HFFc6 (cell line): ENCODE data around the gene CBR3. TPM values are rescaled to one million over a fixed set of nuclear protein-coding genes. Genes with fewer than 3 reads are reported as not detected.

Experiments
- DNase-seq: peaks from one replicate; pipeline ENCODE4 v3.0.0-alpha.2; 2018
- H3K27ac Mint-ChIP-seq: 2 replicates; pipeline ENCODE4 v1.8.0; 2020; ENCODE audit warnings: mild to moderate bottlenecking, mixed read lengths
- H3K27me3 Mint-ChIP-seq: 2 replicates; pipeline ENCODE4 v1.8.0; 2021; ENCODE audit warnings: mild to moderate bottlenecking, moderate library complexity, mixed read lengths; ENCODE audit not compliant: insufficient read depth
- H3K36me3 Mint-ChIP-seq: 2 replicates; pipeline ENCODE4 v1.8.0; 2021; ENCODE audit warnings: low read depth, mixed read lengths
- H3K4me1 Mint-ChIP-seq: 2 replicates; pipeline ENCODE4 v1.8.0; 2020; ENCODE audit warnings: low read depth, mixed read lengths
- H3K4me3 Mint-ChIP-seq: 2 replicates; pipeline ENCODE4 v1.8.0; 2020; ENCODE audit warnings: mild to moderate bottlenecking, moderate library complexity, mixed read lengths
- H3K9me3 Mint-ChIP-seq: 2 replicates; pipeline ENCODE4 v1.8.0; 2020; ENCODE audit warnings: mild to moderate bottlenecking, mixed read lengths
- total RNA-seq, 6 experiments: library from RNA; stranded (reverse); fragmentation: NEBNext Ultra II Directional; extraction: Animal tissue kit (Norgen Biotek cat#: 25700); gene quantifications; 2 replicates in 1 of 6; 3 replicates in 5 of 6; pipeline ENCODE4 v1.2.3, GENCODE V29; 2021
- TF ChIP-seq, protein P1 (sequence below): fragments of 200-600 bp; sonication (generic); IDR thresholded peaks from 2 replicates; pipeline ENCODE4 v1.5.0; 2021; ENCODE audit warnings: antibody characterized with exemption, mild to moderate bottlenecking

Gene CBR3
- total RNA-seq, 6 experiments from 2014 or later, result 15.1 to 25.9 (median 23.5) TPM

GRCh38 chr21:36171741-36172331 is 37.0 kb downstream of the CBR3 start:
- peaks cover 14% of the 10 kb centered on the region for H3K36me3 Mint-ChIP-seq
- DNase-seq, result no peak
- H3K27me3 Mint-ChIP-seq, result no peaks in the 10 kb centered on the region
- TF ChIP-seq, protein P1, sequence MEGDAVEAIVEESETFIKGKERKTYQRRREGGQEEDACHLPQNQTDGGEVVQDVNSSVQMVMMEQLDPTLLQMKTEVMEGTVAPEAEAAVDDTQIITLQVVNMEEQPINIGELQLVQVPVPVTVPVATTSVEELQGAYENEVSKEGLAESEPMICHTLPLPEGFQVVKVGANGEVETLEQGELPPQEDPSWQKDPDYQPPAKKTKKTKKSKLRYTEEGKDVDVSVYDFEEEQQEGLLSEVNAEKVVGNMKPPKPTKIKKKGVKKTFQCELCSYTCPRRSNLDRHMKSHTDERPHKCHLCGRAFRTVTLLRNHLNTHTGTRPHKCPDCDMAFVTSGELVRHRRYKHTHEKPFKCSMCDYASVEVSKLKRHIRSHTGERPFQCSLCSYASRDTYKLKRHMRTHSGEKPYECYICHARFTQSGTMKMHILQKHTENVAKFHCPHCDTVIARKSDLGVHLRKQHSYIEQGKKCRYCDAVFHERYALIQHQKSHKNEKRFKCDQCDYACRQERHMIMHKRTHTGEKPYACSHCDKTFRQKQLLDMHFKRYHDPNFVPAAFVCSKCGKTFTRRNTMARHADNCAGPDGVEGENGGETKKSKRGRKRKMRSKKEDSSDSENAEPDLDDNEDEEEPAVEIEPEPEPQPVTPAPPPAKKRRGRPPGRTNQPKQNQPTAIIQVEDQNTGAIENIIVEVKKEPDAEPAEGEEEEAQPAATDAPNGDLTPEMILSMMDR, result no peak
- H3K9me3 Mint-ChIP-seq, result no peaks in the 10 kb centered on the region
- peaks cover 8% of the 10 kb centered on the region for H3K4me1 Mint-ChIP-seq
- H3K27ac Mint-ChIP-seq, result no peak overlapping the region
- no peak overlapping the region for H3K4me3 Mint-ChIP-seq

- TF ChIP-seq, protein P1, result no peak
- Mint-ChIP-seq H3K36me3 (peaks cover 11% of the 10 kb centered on the region), H3K4me1 (peaks cover 14% of the 10 kb centered on the region; the same call in 1 of the 2 replicates), H3K9me3 (no peaks in the 10 kb centered on the region), H3K4me3 (no peak overlapping the region), H3K27me3 (no peaks in the 10 kb centered on the region), H3K27ac (no peak overlapping the region)
- no peak for DNase-seq
Observed at GRCh38 chr21:36174780-36175179, 39.9 kb downstream of the CBR3 start.

- TF ChIP-seq, protein P1, result no peak
- H3K9me3 Mint-ChIP-seq, result no peaks in the 10 kb centered on the region
- no peak overlapping the region for H3K4me3 Mint-ChIP-seq
- no peaks in the 10 kb centered on the region for H3K27me3 Mint-ChIP-seq
- no peak for DNase-seq
- H3K36me3 Mint-ChIP-seq, result peaks cover 8% of the 10 kb centered on the region; the same call in 1 of the 2 replicates
- peaks cover 14% of the 10 kb centered on the region; the same call in 1 of the 2 replicates for H3K4me1 Mint-ChIP-seq
- no peak overlapping the region for H3K27ac Mint-ChIP-seq
Observed at GRCh38 chr21:36175771-36176565, 41.1 kb downstream of the CBR3 start.

- Mint-ChIP-seq H3K4me1 (peaks cover 9% of the 10 kb centered on the region; the same call in 1 of the 2 replicates), H3K27me3 (no peaks in the 10 kb centered on the region), H3K27ac (no peak overlapping the region), H3K36me3 (peaks cover 8% of the 10 kb centered on the region; the same call in 1 of the 2 replicates), H3K4me3 (no peak overlapping the region), H3K9me3 (no peaks in the 10 kb centered on the region)
- TF ChIP-seq, protein P1, result no peak
- DNase-seq, result no peak
Observed at GRCh38 chr21:36178349-36178748, 43.5 kb downstream of the CBR3 start.

DNA sequence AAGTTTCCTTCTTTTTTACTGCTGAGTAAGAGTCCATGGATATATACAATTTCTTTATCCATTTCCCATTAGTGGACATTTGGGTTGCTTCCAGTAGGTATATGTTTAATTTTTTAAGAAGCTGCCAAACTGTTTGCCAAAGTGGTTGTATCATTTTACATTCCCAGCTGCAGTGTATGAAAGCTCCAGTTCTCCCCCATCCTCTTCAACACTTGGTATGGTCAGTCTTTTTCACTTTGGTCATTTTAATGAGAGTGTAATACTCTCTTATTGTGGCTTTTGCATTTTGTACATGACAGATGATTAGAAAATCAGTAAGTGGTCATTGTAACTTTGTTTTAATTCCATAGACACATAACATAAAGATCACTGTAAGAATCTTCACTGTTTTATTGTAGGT is 44.3 kb downstream of the CBR3 start:
- Mint-ChIP-seq H3K36me3 (peaks cover 8% of the 10 kb centered on the region; the same call in 1 of the 2 replicates), H3K4me3 (no peak overlapping the region), H3K27me3 (no peaks in the 10 kb centered on the region), H3K9me3 (no peaks in the 10 kb centered on the region), H3K4me1 (peaks cover 9% of the 10 kb centered on the region; the same call in 1 of the 2 replicates), H3K27ac (no peak overlapping the region)
- DNase-seq, result no peak
- TF ChIP-seq, protein P1, result no peak
